DND-41 (cell line): ENCODE data around the gene NOL4L.

ENCODE experiments used
- ATAC-seq: fragments of 200-7000 bp; cut with Tn5 transposase; 3 replicates; pipeline ENCODE4 v1.9.1; 2021; ENCODE audit warnings: low read depth; ENCODE audit not compliant: insufficient read depth
- DNase-seq: peaks from one replicate; pipeline ENCODE4 v3.0.0-alpha.2; 2020
- H2AFZ ChIP-seq: 2 replicates; pipeline ENCODE4 v1.6.0; 2012; ENCODE audit warnings: low read depth, low read length
- H3K27ac ChIP-seq: 2 replicates; pipeline ENCODE4 v1.5.1; 2012; ENCODE audit warnings: low read length, inconsistent platforms
- H3K27me3 ChIP-seq: fragments of 200-600 bp; sonication (generic); 2 replicates; pipeline ENCODE4 v1.6.0; 2012; ENCODE audit warnings: low read length, mild to moderate bottlenecking, inconsistent platforms; ENCODE audit not compliant: insufficient read depth, poor library complexity
- H3K36me3 ChIP-seq: 2 replicates; pipeline ENCODE4 v1.5.1; 2012; ENCODE audit warnings: low read length, inconsistent platforms; ENCODE audit not compliant: insufficient read depth
- H3K4me1 ChIP-seq: 2 replicates; pipeline ENCODE4 v1.5.1; 2012; ENCODE audit warnings: mild to moderate bottlenecking, low read length; ENCODE audit not compliant: insufficient read depth
- H3K4me2 ChIP-seq: 2 replicates; pipeline ENCODE4 v1.6.0; 2012; ENCODE audit warnings: mild to moderate bottlenecking, moderate library complexity, low read length, inconsistent platforms; ENCODE audit not compliant: insufficient read depth
- H3K4me3 ChIP-seq, 2 experiments: fragments of 200-600 bp in 1 of 2; shearing (Covaris generic) in 1 of 2; 2 replicates each; pipeline ENCODE4 v1.5.1; 2012 to 2016; ENCODE audit warnings: inconsistent platforms in 2 of 2, low read length in 2 of 2, mild to moderate bottlenecking in 2 of 2, low read depth in 1 of 2, moderate library complexity in 1 of 2
- H3K79me2 ChIP-seq: 2 replicates; pipeline ENCODE4 v1.6.0; 2012; ENCODE audit warnings: low read length, inconsistent platforms; ENCODE audit not compliant: insufficient read depth
- H3K9ac ChIP-seq: 2 replicates; pipeline ENCODE4 v1.6.0; 2012; ENCODE audit warnings: low read depth, mild to moderate bottlenecking, inconsistent platforms, low read length, moderate library complexity
- H3K9me3 ChIP-seq: 2 replicates; pipeline ENCODE4 v1.5.1; 2012; ENCODE audit warnings: low read length, moderate library complexity, mild to moderate bottlenecking, inconsistent platforms; ENCODE audit not compliant: insufficient read depth, severe bottlenecking
- H4K20me1 ChIP-seq: 2 replicates; pipeline ENCODE4 v1.6.0; 2012; ENCODE audit warnings: low read length; ENCODE audit not compliant: insufficient read depth
- CTCF ChIP-seq: IDR thresholded peaks from 2 replicates; pipeline ENCODE4 v1.5.1; 2012; ENCODE audit warnings: borderline replicate concordance, low read length, moderate library complexity, mild to moderate bottlenecking; ENCODE audit not compliant: poor library complexity, severe bottlenecking; ENCODE audit errors: extremely low read depth
- EZH2 ChIP-seq: IDR thresholded peaks from 3 replicates; pipeline ENCODE4 v1.6.1; 2012; ENCODE audit warnings: borderline replicate concordance, low read depth, mild to moderate bottlenecking, moderate library complexity, low read length, inconsistent platforms; ENCODE audit not compliant: severe bottlenecking

The NOL4L gene

GRCh38 chr20:32481311-32482142 is 103.6 kb downstream of the NOL4L start:
- peak overlapping the region; percentile 97 for H3K4me2 ChIP-seq
- H3K79me2 ChIP-seq: peaks cover 74% of the 10 kb centered on the region
- no peak for TF ChIP-seq EZH2
- TF ChIP-seq CTCF: no peak
- no peak for ATAC-seq
- peaks cover 43% of the 10 kb centered on the region for H3K4me1 ChIP-seq
- H3K27ac ChIP-seq: peak overlapping the region; percentile 60
- no peaks in the 10 kb centered on the region for H3K27me3 ChIP-seq
- H3K36me3 ChIP-seq: peaks cover 19% of the 10 kb centered on the region; the same call in 1 of the 2 replicates
- peak overlapping the region in 1 of 2 experiments; percentile 59; a peak in 1 of 4 replicates for H3K4me3 ChIP-seq
- H3K9me3 ChIP-seq: no peaks in the 10 kb centered on the region
- no peak overlapping the region for H2AFZ ChIP-seq
- H4K20me1 ChIP-seq: peaks cover 63% of the 10 kb centered on the region
- peak overlapping the region; percentile 58; the same call in 1 of the 2 replicates for H3K9ac ChIP-seq
- no peak for DNase-seq

GRCh38 chr20:32480371-32481241 is 104.5 kb downstream of the NOL4L start:
- Histone ChIP-seq H3K9me3 (no peaks in the 10 kb centered on the region), H2AFZ (no peak overlapping the region), H3K4me2 (peak overlapping the region; percentile 26; the same call in 1 of the 2 replicates), H3K27ac (peak overlapping the region; percentile 17), H3K4me1 (peaks cover 35% of the 10 kb centered on the region), H3K4me3 (no peak overlapping the region), H3K36me3 (peaks cover 19% of the 10 kb centered on the region), H3K27me3 (no peaks in the 10 kb centered on the region), H3K79me2 (peaks cover 83% of the 10 kb centered on the region), H3K9ac (peak overlapping the region; percentile 18; the same call in 1 of the 2 replicates), H4K20me1 (peaks cover 72% of the 10 kb centered on the region)
- no peak for DNase-seq
- no peak for TF ChIP-seq CTCF
- TF ChIP-seq EZH2: no peak
- ATAC-seq: no peak

GRCh38 chr20:32479697-32480171 is 105.4 kb downstream of the NOL4L start:
- Histone ChIP-seq H3K4me3 (no peak overlapping the region), H4K20me1 (peaks cover 81% of the 10 kb centered on the region), H3K9me3 (no peaks in the 10 kb centered on the region), H3K27ac (no peak overlapping the region; the same call in 1 of the 2 replicates), H3K4me1 (peaks cover 26% of the 10 kb centered on the region), H3K36me3 (peaks cover 27% of the 10 kb centered on the region), H3K9ac (no peak overlapping the region), H2AFZ (no peak overlapping the region), H3K4me2 (no peak overlapping the region), H3K27me3 (no peaks in the 10 kb centered on the region), H3K79me2 (peaks cover 90% of the 10 kb centered on the region)
- DNase-seq (no peak), ATAC-seq (no peak)
- TF ChIP-seq CTCF: no peak
- TF ChIP-seq EZH2: no peak
